Common myeloid progenitor, CD34-positive (primary cell): Measurements from ENCODE around the gene RTL10. TPM values are rescaled to one million over a fixed set of nuclear protein-coding genes. Genes with fewer than 3 reads are reported as not detected.

Experiments
- CTCF ChIA-PET: fragments of 350-600 bp; sonication (Branson Sonifier 250); formaldehyde crosslinking; loops from one replicate; lab custom pipeline; 2021; ENCODE audit warnings: antibody characterized with exemption; lab: Charles Lee
- POLR2A ChIA-PET: fragments of 350-600 bp; sonication (Branson Sonifier 250); formaldehyde crosslinking; loops from one replicate; lab custom pipeline; 2021; ENCODE audit warnings: antibody characterized with exemption; lab: Charles Lee
- DNase-seq, 3 donors: peaks; one replicate each; pipeline versions ENCODE4 v3.0.0 to v3.0.0-alpha.2; 2013
- H3K27ac ChIP-seq, 2 experiments: 1 replicate in 1 of 2; 2 replicates in 1 of 2; pipeline ENCODE4 v1.7.0; 2013; ENCODE audit warnings: inconsistent platforms in 2 of 2, low read length in 2 of 2, mild to moderate bottlenecking in 2 of 2, low read depth in 1 of 2, moderate library complexity in 1 of 2; ENCODE audit not compliant: severe bottlenecking in 2 of 2, insufficient read depth in 1 of 2, poor library complexity in 1 of 2
- H3K27me3 ChIP-seq, 5 experiments: replicated peaks in 2 of 5; 1 replicate in 3 of 5; 2 replicates in 2 of 5; pipeline versions ENCODE4 v1.6.1 to v1.7.0; 2013; ENCODE audit warnings: low read length in 4 of 5, mild to moderate bottlenecking in 2 of 5, moderate library complexity in 2 of 5, inconsistent platforms in 1 of 5; ENCODE audit not compliant: insufficient read depth in 5 of 5, control insufficient read depth in 4 of 5
- H3K36me3 ChIP-seq, 4 experiments: 1 replicate in 2 of 4; 2 replicates in 2 of 4; pipeline versions ENCODE4 v1.6.1 to v1.7.0; 2013; ENCODE audit warnings: low read length in 3 of 4, control low read depth in 1 of 4, mild to moderate bottlenecking in 1 of 4; ENCODE audit not compliant: control insufficient read depth in 4 of 4, insufficient read depth in 4 of 4
- H3K4me1 ChIP-seq, 4 experiments: 1 replicate in 3 of 4; 2 replicates in 1 of 4; pipeline versions ENCODE4 v1.6.1 to v1.7.1; 2013; ENCODE audit warnings: low read length in 3 of 4, mild to moderate bottlenecking in 3 of 4, control low read depth in 1 of 4, inconsistent platforms in 1 of 4, moderate library complexity in 1 of 4; ENCODE audit not compliant: control insufficient read depth in 4 of 4, insufficient read depth in 4 of 4; ENCODE audit errors: control extremely low read depth in 1 of 4
- H3K4me3 ChIP-seq, 7 experiments: 1 replicate in 4 of 7; 2 replicates in 3 of 7; pipeline versions ENCODE4 v1.5.1 to v1.7.0; 2013; ENCODE audit warnings: mild to moderate bottlenecking in 7 of 7, low read length in 6 of 7, moderate library complexity in 6 of 7, inconsistent platforms in 2 of 7, low read depth in 2 of 7, control low read depth in 1 of 7; ENCODE audit not compliant: insufficient read depth in 4 of 7, control insufficient read depth in 1 of 7; ENCODE audit errors: extremely low read depth in 1 of 7
- H3K9me3 ChIP-seq, 5 experiments: 1 replicate in 4 of 5; 2 replicates in 1 of 5; pipeline versions ENCODE4 v1.6.1 to v1.7.1; 2013; ENCODE audit warnings: low read length in 4 of 5, mild to moderate bottlenecking in 2 of 5, inconsistent platforms in 1 of 5, low read depth in 1 of 5, moderate library complexity in 1 of 5; ENCODE audit not compliant: control insufficient read depth in 4 of 5, insufficient read depth in 2 of 5; ENCODE audit errors: control extremely low read depth in 1 of 5
- WGBS: methylation state at CpG from one replicate; pipeline ENCODE4 v1.1.5; 2013; ENCODE audit not compliant: insufficient coverage; 5-methylcytosine and 5-hydroxymethylcytosine counted together
- polyA plus RNA-seq: library from polyadenylated mRNA; unstranded; fragments of 120-200 nt; gene quantifications from one replicate; pipeline ENCODE4 v1.2.1, GENCODE V29; 2013

The RTL10 gene
- polyA plus RNA-seq, result 11.4 TPM

- H3K36me3 ChIP-seq, result peaks cover 2 to 30% (median 20%) of the 10 kb centered on the region in 4 experiments
- under 1% methylated on average over 57 of the region's 81 CpGs for WGBS
- H3K27me3 ChIP-seq, result no peaks in the 10 kb centered on the region
- H3K27ac ChIP-seq, result peak within 1 kb of the TSS; percentile 72 to 92
- POLR2A ChIA-PET, result interaction anchor here (1.0 to 1.8 kb wide), 4 partner anchors 12 to 37 kb away, joined by 3 to 10 read pairs (median 5); no protein-coding TSS in a partner anchor
- CTCF ChIA-PET, result interaction anchor here (1.3 to 3.4 kb wide), 5 partner anchors 10 to 125 kb away, joined by 3 to 13 read pairs (median 9); no protein-coding TSS in a partner anchor
- H3K9me3 ChIP-seq, result no peaks in the 10 kb centered on the region
- DNase-seq, result peak; percentile 94 to 96 (median 95)
- peaks cover 0 to 36% (median 31%) of the 10 kb centered on the region in 4 experiments for H3K4me1 ChIP-seq
- peak within 1 kb of the TSS; percentile 86 to 97 (median 92) for H3K4me3 ChIP-seq
These were observed at the start of gene RTL10, which contains the start of gene GNB1L for GRCh38 chr22:19854778-19855503. RTL10 (minus strand) TSS chr22:19854874; CDS start chr22:19852261, 2,613 bp downstream. GNB1L (minus strand) TSS chr22:19854874; CDS start chr22:19821355, 33,519 bp downstream.

GRCh38 chr22:19904174-19904856, 49.6 kb upstream of the RTL10 start:
- DNase-seq, result no peak
- H3K4me1 ChIP-seq, result no peaks in the 10 kb centered on the region
- 91% methylated on average over 16 of the region's 16 CpGs for WGBS
- H3K27ac ChIP-seq, result no peak overlapping the region
- CTCF ChIA-PET, result interaction anchor here (0.7 to 2.5 kb wide), 7 partner anchors 8 to 174 kb away, joined by 3 to 15 read pairs (median 4); no protein-coding TSS in a partner anchor
- no peaks in the 10 kb centered on the region for H3K9me3 ChIP-seq
- POLR2A ChIA-PET, result no interaction called here
- H3K36me3 ChIP-seq, result peaks cover 0 to 21% (median 5%) of the 10 kb centered on the region in 4 experiments
- H3K27me3 ChIP-seq, result no peaks in the 10 kb centered on the region
- H3K4me3 ChIP-seq, result no peak overlapping the region

GRCh38 chr22:19903513-19903912, 48.8 kb upstream of the RTL10 start:
- CTCF ChIA-PET, result interaction anchor here (1.2 to 2.5 kb wide), 4 partner anchors 9 to 173 kb away, joined by 3 to 15 read pairs (median 7); no protein-coding TSS in a partner anchor
- POLR2A ChIA-PET, result interaction anchor here (0.9 kb wide), 1 partner anchor 173 kb away, joined by 3 read pairs; no protein-coding TSS in a partner anchor
- no peaks in the 10 kb centered on the region for H3K4me1 ChIP-seq

GRCh38 chr22:19903031-19903430, 48.4 kb upstream of the RTL10 start:
- Histone ChIP-seq H3K9me3 (no peaks in the 10 kb centered on the region), H3K4me1 (no peaks in the 10 kb centered on the region), H3K4me3 (no peak overlapping the region), H3K27ac (no peak overlapping the region), H3K27me3 (no peaks in the 10 kb centered on the region), H3K36me3 (peaks cover 0 to 19% (median 6%) of the 10 kb centered on the region in 4 experiments)
- WGBS, result 94% methylated on average over 6 of the region's 9 CpGs
- no peak for DNase-seq
- CTCF ChIA-PET, result interaction anchor here (1.2 to 2.5 kb wide), 4 partner anchors 10 to 173 kb away, joined by 3 to 15 read pairs (median 7); no protein-coding TSS in a partner anchor
- POLR2A ChIA-PET, result interaction anchor here (0.9 kb wide), 1 partner anchor 173 kb away, joined by 3 read pairs; no protein-coding TSS in a partner anchor

More at GRCh38 chr22:19903513-19903912, 48.8 kb upstream of the RTL10 start:
- no peaks in the 10 kb centered on the region for H3K27me3 ChIP-seq
- no peak overlapping the region for H3K4me3 ChIP-seq
- peaks cover 0 to 21% (median 6%) of the 10 kb centered on the region in 4 experiments for H3K36me3 ChIP-seq
- no peak for DNase-seq
- H3K27ac ChIP-seq, result no peak overlapping the region
- H3K9me3 ChIP-seq, result no peaks in the 10 kb centered on the region
- WGBS, result 95% methylated on average over 8 of the region's 12 CpGs

GRCh38 chr22:19902245-19902715, 47.6 kb upstream of the RTL10 start:
- CTCF ChIA-PET, result interaction anchor here (1.2 to 2.5 kb wide), 5 partner anchors 11 to 172 kb away, joined by 3 to 15 read pairs (median 6); no protein-coding TSS in a partner anchor
- H3K4me1 ChIP-seq, result no peaks in the 10 kb centered on the region
- no peak overlapping the region for H3K4me3 ChIP-seq
- 98% methylated on average over 6 of the region's 7 CpGs for WGBS
- no peak overlapping the region for H3K27ac ChIP-seq
- DNase-seq, result no peak
- POLR2A ChIA-PET, result interaction anchor here (0.9 kb wide), 1 partner anchor 172 kb away, joined by 3 read pairs; no protein-coding TSS in a partner anchor
- H3K36me3 ChIP-seq, result peaks cover 0 to 23% (median 8%) of the 10 kb centered on the region in 4 experiments
- H3K27me3 ChIP-seq, result no peaks in the 10 kb centered on the region
- H3K9me3 ChIP-seq, result no peaks in the 10 kb centered on the region

GRCh38 chr22:19901577-19902244, 47.0 kb upstream of the RTL10 start:
- 94% methylated on average over 8 of the region's 11 CpGs for WGBS
- ChIA-PET POLR2A (no interaction called here), CTCF (interaction anchor here (0.7 to 2.5 kb wide), 10 partner anchors 9 to 171 kb away, joined by 3 to 15 read pairs (median 4); no protein-coding TSS in a partner anchor)

More at GRCh38 chr22:19901577-19902244, 47.0 kb upstream of the RTL10 start:
- Histone ChIP-seq H3K4me1 (no peaks in the 10 kb centered on the region), H3K9me3 (no peaks in the 10 kb centered on the region), H3K4me3 (no peak overlapping the region), H3K27ac (no peak overlapping the region), H3K36me3 (peaks cover 0 to 23% (median 9%) of the 10 kb centered on the region in 4 experiments), H3K27me3 (no peaks in the 10 kb centered on the region)
- no peak for DNase-seq
